Glutamatergic neuron (in vitro differentiated cells): ENCODE results near the gene CERS6. TPM values are rescaled to one million over a fixed set of nuclear protein-coding genes. Genes with fewer than 3 reads are reported as not detected.
A peak's percentile ranks its signal among the peaks of the same experiment; 100 is the strongest.

Experiments
- DNase-seq: peaks from one replicate; pipeline ENCODE4 v3.0.0; 2022
- H3K27ac Mint-ChIP-seq: one replicate; pipeline ENCODE4 v1.8.0; 2020; ENCODE audit warnings: mild to moderate bottlenecking, mixed read lengths, inconsistent platforms; ENCODE audit not compliant: unreplicated experiment
- H3K27me3 Mint-ChIP-seq: one replicate; pipeline ENCODE4 v1.8.0; 2020; ENCODE audit warnings: mild to moderate bottlenecking, moderate library complexity, mixed read lengths, inconsistent platforms; ENCODE audit not compliant: unreplicated experiment
- H3K36me3 Mint-ChIP-seq: one replicate; pipeline ENCODE4 v1.8.0; 2020; ENCODE audit warnings: mild to moderate bottlenecking, mixed read lengths, inconsistent platforms; ENCODE audit not compliant: unreplicated experiment
- H3K4me1 Mint-ChIP-seq: one replicate; pipeline ENCODE4 v1.8.0; 2020; ENCODE audit warnings: mild to moderate bottlenecking, low read depth, mixed read lengths, inconsistent platforms; ENCODE audit not compliant: unreplicated experiment
- H3K4me3 Mint-ChIP-seq: one replicate; pipeline ENCODE4 v1.8.0; 2020; ENCODE audit warnings: mild to moderate bottlenecking, mixed read lengths, inconsistent platforms; ENCODE audit not compliant: unreplicated experiment
- H3K9me3 Mint-ChIP-seq: one replicate; pipeline ENCODE4 v1.8.0; 2020; ENCODE audit warnings: mild to moderate bottlenecking, moderate library complexity, mixed read lengths, inconsistent platforms; ENCODE audit not compliant: unreplicated experiment
- total RNA-seq: library from RNA; stranded (reverse); fragmentation: NEBNext Ultra II Directional; extraction: Animal tissue kit (Norgen Biotek cat#: 25700); gene quantifications from one replicate; pipeline ENCODE4 v1.2.1, GENCODE V29; 2021; ENCODE audit not compliant: unreplicated experiment
- TF ChIP-seq, protein P1 (sequence below): fragments of 200-600 bp; sonication (generic); IDR thresholded peaks from one replicate; pipeline ENCODE4 v1.5.0; 2021; ENCODE audit not compliant: partially characterized antibody, unreplicated experiment

CERS6 gene
- total RNA-seq, 1 donor from 2014 or later: 143 TPM

DNA sequence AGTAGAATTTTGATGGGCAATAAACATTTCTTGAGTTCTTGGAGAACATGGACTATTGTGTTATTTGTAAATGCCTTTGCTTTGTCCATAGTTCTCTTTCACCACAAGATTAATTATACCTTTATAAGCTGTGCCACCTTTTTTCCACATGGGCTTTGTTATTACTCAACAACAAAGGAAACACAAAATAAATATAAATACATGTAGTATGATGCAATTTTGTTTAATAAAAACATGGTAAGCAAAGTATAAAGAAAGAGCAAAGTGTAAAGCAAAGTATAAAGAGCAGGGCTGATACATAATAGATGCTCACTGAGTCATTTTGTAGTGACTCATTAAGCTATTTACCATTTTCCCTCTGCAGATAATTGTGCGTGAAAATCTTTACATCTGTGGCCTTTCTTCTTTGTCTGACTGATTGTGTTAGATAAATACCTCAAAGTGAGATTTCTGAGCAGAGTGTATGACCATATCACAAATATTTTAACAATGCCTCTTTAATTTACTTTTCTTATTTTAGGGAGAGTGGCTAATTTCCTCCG, 80.9 kb downstream of the CERS6 start:
- Mint-ChIP-seq H3K9me3 (peaks cover 21% of the 10 kb centered on the region), H3K4me1 (peaks cover 59% of the 10 kb centered on the region), H3K27me3 (peaks cover 17% of the 10 kb centered on the region), H3K36me3 (peaks cover 5% of the 10 kb centered on the region), H3K4me3 (no peak overlapping the region), H3K27ac (peak overlapping the region; percentile 94)
- DNase-seq: no peak
- TF ChIP-seq, protein P1, sequence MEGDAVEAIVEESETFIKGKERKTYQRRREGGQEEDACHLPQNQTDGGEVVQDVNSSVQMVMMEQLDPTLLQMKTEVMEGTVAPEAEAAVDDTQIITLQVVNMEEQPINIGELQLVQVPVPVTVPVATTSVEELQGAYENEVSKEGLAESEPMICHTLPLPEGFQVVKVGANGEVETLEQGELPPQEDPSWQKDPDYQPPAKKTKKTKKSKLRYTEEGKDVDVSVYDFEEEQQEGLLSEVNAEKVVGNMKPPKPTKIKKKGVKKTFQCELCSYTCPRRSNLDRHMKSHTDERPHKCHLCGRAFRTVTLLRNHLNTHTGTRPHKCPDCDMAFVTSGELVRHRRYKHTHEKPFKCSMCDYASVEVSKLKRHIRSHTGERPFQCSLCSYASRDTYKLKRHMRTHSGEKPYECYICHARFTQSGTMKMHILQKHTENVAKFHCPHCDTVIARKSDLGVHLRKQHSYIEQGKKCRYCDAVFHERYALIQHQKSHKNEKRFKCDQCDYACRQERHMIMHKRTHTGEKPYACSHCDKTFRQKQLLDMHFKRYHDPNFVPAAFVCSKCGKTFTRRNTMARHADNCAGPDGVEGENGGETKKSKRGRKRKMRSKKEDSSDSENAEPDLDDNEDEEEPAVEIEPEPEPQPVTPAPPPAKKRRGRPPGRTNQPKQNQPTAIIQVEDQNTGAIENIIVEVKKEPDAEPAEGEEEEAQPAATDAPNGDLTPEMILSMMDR: no peak

DNA sequence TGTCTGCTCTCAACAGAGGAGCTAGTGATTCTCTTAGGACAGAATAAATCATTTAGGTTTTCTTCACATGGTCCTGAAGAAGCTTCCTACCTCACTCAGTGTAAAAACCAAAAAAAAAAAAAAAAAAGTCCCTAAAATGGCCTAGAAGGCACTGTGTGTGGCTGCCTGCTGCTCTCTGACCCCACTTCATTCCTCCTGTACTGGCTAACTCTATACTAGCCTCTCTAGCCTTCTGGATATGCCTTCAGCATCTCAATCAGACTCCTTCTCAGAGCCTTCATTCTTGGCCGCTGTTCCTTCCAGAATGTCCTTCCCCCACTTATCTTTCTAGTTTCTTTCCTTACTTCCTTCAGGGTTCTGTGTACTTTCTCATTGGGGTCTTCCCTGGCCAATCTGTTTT, 82.1 kb downstream of the CERS6 start:
- no peak overlapping the region for H3K4me3 Mint-ChIP-seq
- H3K4me1 Mint-ChIP-seq: peaks cover 55% of the 10 kb centered on the region
- peaks cover 19% of the 10 kb centered on the region for H3K9me3 Mint-ChIP-seq
- peaks cover 17% of the 10 kb centered on the region for H3K27me3 Mint-ChIP-seq
- peaks cover 5% of the 10 kb centered on the region for H3K36me3 Mint-ChIP-seq
- no peak for DNase-seq
- TF ChIP-seq, protein P1: no peak
- H3K27ac Mint-ChIP-seq: peak overlapping the region; percentile 94

DNA sequence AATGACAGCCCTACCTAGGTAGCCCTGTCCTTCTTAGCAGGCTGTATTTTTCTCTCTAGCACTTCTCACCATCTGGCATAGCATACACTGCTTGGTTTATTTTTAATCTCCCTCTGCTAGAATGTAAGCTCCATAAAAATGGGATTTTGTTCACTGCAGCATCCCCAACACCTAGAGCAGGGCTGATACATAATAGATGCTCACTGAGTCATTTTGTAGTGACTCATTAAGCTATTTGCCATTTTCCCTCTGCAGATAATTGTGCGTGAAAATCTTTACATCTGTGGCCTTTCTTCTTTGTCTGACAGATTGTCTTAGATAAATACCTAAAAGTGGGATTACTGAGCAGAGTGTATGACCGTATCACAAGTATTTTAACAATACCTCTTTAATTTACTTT, 82.5 kb downstream of the CERS6 start:
- Mint-ChIP-seq H3K27ac (peak overlapping the region; percentile 94), H3K4me1 (peaks cover 51% of the 10 kb centered on the region), H3K27me3 (peaks cover 17% of the 10 kb centered on the region), H3K4me3 (no peak overlapping the region), H3K36me3 (peaks cover 5% of the 10 kb centered on the region), H3K9me3 (peaks cover 16% of the 10 kb centered on the region)
- TF ChIP-seq, protein P1: no peak
- no peak for DNase-seq

DNA sequence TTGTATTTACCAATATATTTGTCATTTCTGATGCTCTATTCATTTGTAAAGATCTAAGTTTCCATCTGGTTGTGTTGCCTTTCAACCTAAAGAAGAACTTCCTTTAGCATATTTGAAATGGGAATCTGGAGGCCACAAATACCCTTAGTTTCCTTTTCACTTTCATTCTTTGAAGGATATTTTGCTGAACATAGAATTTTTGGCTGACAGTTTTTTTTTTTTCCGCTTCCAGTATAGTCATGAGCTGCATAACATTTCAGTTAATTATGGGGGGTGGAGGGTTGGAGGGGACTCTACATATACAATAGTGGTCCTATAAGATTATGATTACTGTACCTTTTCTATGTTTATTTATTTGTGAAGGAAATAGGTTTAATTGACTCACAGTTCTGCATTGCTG, 83.9 kb downstream of the CERS6 start:
- no peak overlapping the region for H3K27ac Mint-ChIP-seq
- TF ChIP-seq, protein P1: no peak
- H3K27me3 Mint-ChIP-seq: peaks cover 9% of the 10 kb centered on the region
- peaks cover 48% of the 10 kb centered on the region for H3K4me1 Mint-ChIP-seq
- DNase-seq: no peak
- no peak overlapping the region for H3K4me3 Mint-ChIP-seq
- peaks cover 5% of the 10 kb centered on the region for H3K36me3 Mint-ChIP-seq
- peaks cover 14% of the 10 kb centered on the region for H3K9me3 Mint-ChIP-seq

- TF ChIP-seq, protein P1: no peak
- Mint-ChIP-seq H3K4me1 (peaks cover 47% of the 10 kb centered on the region), H3K9me3 (peaks cover 8% of the 10 kb centered on the region), H3K27ac (no peak overlapping the region), H3K36me3 (peaks cover 5% of the 10 kb centered on the region), H3K4me3 (no peak overlapping the region), H3K27me3 (peaks cover 4% of the 10 kb centered on the region)
- no peak for DNase-seq
Observed at GRCh38 chr2:168541858-168542257, 85.8 kb downstream of the CERS6 start.
